SKM-1 treated with dmso at 0.1 percent for 144 hours (cell line): ENCODE measurements around the gene GAST.

Experiments used
- DNase-seq: peaks from one replicate; lab custom pipeline; 2025; ENCODE audit not compliant: unreplicated experiment; lab: John Stamatoyannopoulos, UW

The GAST gene

GRCh38 chr17:41738801-41739112 lies 26.6 kb downstream of the GAST start:
- no peak for DNase-seq

DNA sequence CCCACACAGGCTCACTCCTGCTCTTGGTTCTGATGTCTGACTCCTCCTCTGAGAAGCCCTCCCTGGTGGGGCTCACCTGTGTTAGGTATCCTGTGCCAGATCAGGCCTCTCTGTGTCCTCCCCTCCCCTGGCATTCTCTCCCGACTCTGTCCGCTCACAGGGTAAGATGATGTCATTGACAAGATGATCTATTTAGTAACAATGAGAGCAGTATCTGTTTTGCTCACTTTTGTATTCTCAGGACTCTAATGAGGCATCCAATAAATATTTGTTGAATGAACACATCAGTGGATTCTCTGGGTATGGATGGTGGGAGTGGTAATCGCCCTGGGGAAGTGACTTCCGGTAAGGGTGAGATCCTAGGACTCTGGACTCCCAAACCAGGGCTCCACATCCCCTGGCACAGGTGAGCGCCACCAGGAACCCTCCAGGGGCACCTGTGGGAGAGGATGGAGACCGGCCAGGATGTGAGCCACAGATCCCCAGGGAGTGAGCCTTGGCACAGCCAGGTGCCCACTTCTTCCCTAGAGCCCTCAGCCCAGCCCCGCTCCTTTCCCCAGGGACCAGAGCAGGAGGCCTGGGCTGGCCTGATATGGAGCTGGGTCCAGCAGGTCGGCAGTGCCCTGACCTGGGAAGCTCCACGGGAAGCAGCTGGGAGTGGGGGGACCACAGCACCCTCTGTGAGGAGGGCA lies 27.7 kb downstream of the GAST start:
- no peak for DNase-seq

- no peak for DNase-seq
Observed at GRCh38 chr17:41740506-41740905, 28.4 kb downstream of the GAST start.

DNA sequence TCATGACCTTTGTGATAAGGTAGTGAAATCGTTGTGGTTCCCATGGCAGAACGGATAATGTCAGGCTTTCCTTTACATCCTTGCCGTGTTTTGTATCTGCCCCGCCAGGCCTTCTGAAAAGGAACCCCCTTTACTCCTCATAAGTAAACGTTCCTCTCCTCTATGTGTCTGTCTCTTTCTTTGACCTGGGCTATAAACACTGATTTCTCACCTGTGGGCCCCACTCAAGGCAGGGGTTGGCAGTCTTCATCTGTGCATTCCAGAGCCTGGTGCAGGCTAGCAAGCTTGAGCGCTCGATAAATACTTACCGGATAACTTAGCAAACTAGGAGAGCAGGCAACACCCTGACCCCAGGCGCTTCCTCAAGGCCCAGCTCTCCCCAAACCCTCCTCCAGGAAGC lies 29.6 kb downstream of the GAST start:
- no peak for DNase-seq

GRCh38 chr17:41748275-41748674 lies 36.1 kb downstream of the GAST start:
- DNase-seq, result no peak

DNA sequence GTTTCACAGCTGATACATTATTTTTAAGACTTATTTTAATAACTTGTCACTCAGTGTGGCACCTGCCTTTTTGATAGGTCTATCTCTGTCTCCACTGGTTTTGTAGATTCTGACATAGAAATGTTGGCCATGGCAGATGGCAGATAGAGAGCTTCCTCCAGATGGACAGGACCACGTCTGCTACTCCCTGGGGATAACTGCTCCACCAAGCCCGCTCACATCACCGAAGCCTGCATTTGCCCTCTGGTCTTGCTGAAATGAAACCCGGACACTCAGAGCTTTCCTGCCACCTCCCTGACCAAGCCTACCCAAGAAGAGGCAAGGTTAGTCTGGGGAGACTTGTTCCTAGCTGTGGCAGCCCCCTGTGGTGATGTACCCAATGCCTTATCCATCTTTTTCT lies 38.7 kb downstream of the GAST start:
- no peak for DNase-seq

- DNase-seq, result no peak
Observed at GRCh38 chr17:41751288-41751687, 39.2 kb downstream of the GAST start.

DNA sequence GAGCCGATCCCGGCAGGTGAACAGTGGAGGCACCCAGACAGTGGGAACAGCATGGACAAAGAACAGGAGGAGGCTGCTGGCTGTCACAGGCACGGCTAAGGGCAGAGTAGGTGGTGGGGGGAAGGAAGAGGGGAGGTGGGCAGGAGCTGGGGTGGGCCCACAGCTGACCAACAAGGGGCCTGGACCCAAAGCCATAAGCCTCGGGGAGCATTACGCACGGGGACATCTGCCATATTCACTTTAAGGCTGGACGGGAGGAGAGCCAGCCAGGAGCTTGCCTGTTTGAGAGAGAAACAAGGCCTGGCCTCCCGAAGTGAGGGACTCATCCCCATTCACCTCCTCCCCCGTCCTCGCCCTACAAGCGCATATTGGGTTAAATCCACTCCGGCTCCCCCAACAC lies 41.9 kb downstream of the GAST start:
- no peak for DNase-seq

GRCh38 chr17:41758601-41759000 lies 46.5 kb downstream of the GAST start:
- no peak for DNase-seq

GRCh38 chr17:41760878-41761277 lies 48.7 kb downstream of the GAST start:
- no peak for DNase-seq

DNA sequence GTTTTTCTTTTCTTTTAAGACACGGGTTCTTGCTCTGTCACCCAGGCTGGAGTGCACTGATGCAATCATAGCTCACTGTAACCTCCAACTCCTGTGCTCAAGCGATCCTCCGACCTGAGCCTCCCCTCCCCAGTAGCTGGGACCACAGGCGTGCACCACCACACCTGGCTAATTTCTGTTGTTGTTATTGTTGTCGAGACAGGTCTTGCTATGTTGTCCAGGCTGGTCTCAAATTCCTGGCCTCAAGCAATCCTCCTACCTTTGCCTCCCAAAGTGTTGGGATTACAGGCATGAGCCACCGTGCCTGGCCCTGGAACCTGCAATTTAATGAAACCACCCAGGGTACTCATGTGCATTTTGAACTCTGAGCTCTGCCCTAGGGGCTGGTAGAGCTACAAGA lies 50.3 kb downstream of the GAST start:
- DNase-seq, result no peak

GRCh38 chr17:41762841-41763240 lies 50.7 kb downstream of the GAST start:
- DNase-seq, result no peak

- no peak for DNase-seq
Observed at GRCh38 chr17:41763327-41763726, 51.2 kb downstream of the GAST start.
